Thyroid gland (tissue), 4 donors: ENCODE measurements around the gene CLNS1A.
"Not testable (repeated sequence)": the region's sequence is repeated elsewhere in the genome, so short reads cannot be mapped to it uniquely, and the experiment has no call there.

ENCODE experiments used
- POLR2A ChIP-seq, 2 donors: fragments of 450-650 bp; IDR thresholded peaks; one replicate each; pipeline ENCODE4 v1.6.1; 2017; ENCODE audit warnings: antibody characterized with exemption in 2 of 2, mild to moderate bottlenecking in 2 of 2, moderate library complexity in 1 of 2
- TF ChIP-seq, protein P1 (sequence below), 6 experiments: fragments of 200-600 bp in 3 of 6; fragments of 450-650 bp in 3 of 6; sonication (generic) in 3 of 6; IDR thresholded peaks; one replicate each; pipeline ENCODE4 v1.5.1; 2016 to 2019; ENCODE audit warnings: antibody characterized with exemption in 6 of 6, mild to moderate bottlenecking in 2 of 6, inconsistent platforms in 1 of 6, moderate library complexity in 1 of 6

DNA sequence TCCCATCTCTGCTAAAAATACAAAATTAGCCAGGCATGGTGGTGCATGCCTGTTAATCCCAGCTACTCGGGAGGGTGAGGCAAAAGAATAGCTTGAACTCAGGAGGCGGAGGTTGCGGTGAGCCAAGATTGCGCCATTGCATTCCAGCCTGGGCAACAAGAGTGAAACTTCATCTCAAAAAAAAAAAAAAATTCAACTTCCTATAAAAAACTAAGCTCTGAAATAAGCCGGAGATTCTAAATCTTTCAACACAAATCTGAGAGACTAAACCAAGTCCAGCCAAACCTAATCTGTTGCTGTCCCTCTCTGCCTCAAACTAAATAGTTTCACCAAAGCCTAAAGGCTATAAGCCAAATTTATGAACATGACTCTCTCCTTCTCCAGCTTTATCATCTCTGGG lies 3.7 kb downstream of the CLNS1A start:
- TF ChIP-seq, protein P1, sequence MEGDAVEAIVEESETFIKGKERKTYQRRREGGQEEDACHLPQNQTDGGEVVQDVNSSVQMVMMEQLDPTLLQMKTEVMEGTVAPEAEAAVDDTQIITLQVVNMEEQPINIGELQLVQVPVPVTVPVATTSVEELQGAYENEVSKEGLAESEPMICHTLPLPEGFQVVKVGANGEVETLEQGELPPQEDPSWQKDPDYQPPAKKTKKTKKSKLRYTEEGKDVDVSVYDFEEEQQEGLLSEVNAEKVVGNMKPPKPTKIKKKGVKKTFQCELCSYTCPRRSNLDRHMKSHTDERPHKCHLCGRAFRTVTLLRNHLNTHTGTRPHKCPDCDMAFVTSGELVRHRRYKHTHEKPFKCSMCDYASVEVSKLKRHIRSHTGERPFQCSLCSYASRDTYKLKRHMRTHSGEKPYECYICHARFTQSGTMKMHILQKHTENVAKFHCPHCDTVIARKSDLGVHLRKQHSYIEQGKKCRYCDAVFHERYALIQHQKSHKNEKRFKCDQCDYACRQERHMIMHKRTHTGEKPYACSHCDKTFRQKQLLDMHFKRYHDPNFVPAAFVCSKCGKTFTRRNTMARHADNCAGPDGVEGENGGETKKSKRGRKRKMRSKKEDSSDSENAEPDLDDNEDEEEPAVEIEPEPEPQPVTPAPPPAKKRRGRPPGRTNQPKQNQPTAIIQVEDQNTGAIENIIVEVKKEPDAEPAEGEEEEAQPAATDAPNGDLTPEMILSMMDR (IDR thresholded peaks at IDR 0.05): not testable (repeated sequence)
- TF ChIP-seq POLR2A (IDR thresholded peaks at IDR 0.05): not testable (repeated sequence)
